Kasumi-1 (cell line): ENCODE measurements around the gene GTF2A2.
"Not testable (repeated sequence)": the region's sequence is repeated elsewhere in the genome, so short reads cannot be mapped to it uniquely, and the experiment has no call there.

Source experiments
- DNase-seq, 2 experiments: peaks; one replicate each; lab custom pipeline; 2025; lab: John Stamatoyannopoulos, UW

GTF2A2 gene

GRCh38 chr15:59674361-59674877 is 17.1 kb upstream of the GTF2A2 start:
- no peak for DNase-seq

GRCh38 chr15:59668556-59668955 is 11.2 kb upstream of the GTF2A2 start:
- DNase-seq = peak; percentile 6 to 7

- DNase-seq = no peak
These were observed 4.9 kb upstream of the GTF2A2 start for GRCh38 chr15:59662260-59662659.

GRCh38 chr15:59659366-59659765 is 2.1 kb upstream of the GTF2A2 start:
- DNase-seq = no peak

- no peak for DNase-seq
These were observed 365 bp upstream of the GTF2A2 start for GRCh38 chr15:59657635-59658125.

- no peak for DNase-seq
These were observed 3.3 kb downstream of the GTF2A2 start for GRCh38 chr15:59654046-59654445.

- no peak for DNase-seq
These were observed 7.7 kb downstream of the GTF2A2 start for GRCh38 chr15:59649603-59650002.

- no peak for DNase-seq
These were observed 10.2 kb downstream of the GTF2A2 start for GRCh38 chr15:59647085-59647484.

GRCh38 chr15:59646277-59646676 is 11.0 kb downstream of the GTF2A2 start:
- no peak for DNase-seq

GRCh38 chr15:59645812-59646211 is 11.5 kb downstream of the GTF2A2 start:
- not testable (repeated sequence) for DNase-seq

- DNase-seq = no peak
These were observed 12.6 kb downstream of the GTF2A2 start for GRCh38 chr15:59644756-59645155.

GRCh38 chr15:59642351-59642750 is 15.0 kb downstream of the GTF2A2 start:
- peak in 1 of 2 experiments; percentile 14 for DNase-seq

GRCh38 chr15:59637507-59637906 is 19.8 kb downstream of the GTF2A2 start:
- DNase-seq = not testable (repeated sequence)

- no peak for DNase-seq
These were observed 21.1 kb downstream of the GTF2A2 start for GRCh38 chr15:59636184-59636583.

GRCh38 chr15:59632714-59633113 is 24.6 kb downstream of the GTF2A2 start:
- peak in 1 of 2 experiments; percentile 2 for DNase-seq

GRCh38 chr15:59622289-59622688 is 35.0 kb downstream of the GTF2A2 start:
- peak; percentile 26 to 35 for DNase-seq

GRCh38 chr15:59618406-59618805 is 38.9 kb downstream of the GTF2A2 start:
- DNase-seq = no peak

GRCh38 chr15:59616379-59616778 is 40.9 kb downstream of the GTF2A2 start:
- DNase-seq = no peak

- DNase-seq = no peak
These were observed 41.7 kb downstream of the GTF2A2 start for GRCh38 chr15:59615661-59616060.

GRCh38 chr15:59614153-59614552 is 43.2 kb downstream of the GTF2A2 start:
- DNase-seq = no peak

- peak in 1 of 2 experiments; percentile 12 for DNase-seq
These were observed 45.7 kb downstream of the GTF2A2 start, which contains the start of gene GCNT3 for GRCh38 chr15:59611276-59612260. Gene GCNT3, plus strand, starts transcription at chr15:59611783. Its CDS starts 6,456 bp downstream, at chr15:59618239.

GRCh38 chr15:59609730-59610712 is 47.3 kb downstream of the GTF2A2 start:
- DNase-seq = no peak
